ENCODE data around the gene COX11.

Gene COX11

GRCh38 chr17:54968262-54968987 lies at the start of gene COX11, which contains the start of gene STXBP4:
TSS of gene COX11 (minus strand) at chr17:54968654. CDS start at chr17:54968646, 8 bp downstream.
TSS of gene STXBP4 (plus strand) at chr17:54968765. CDS start at chr17:54986220, 17,455 bp downstream.
- peak; percentile 55 for TF ChIP-seq CTCF (IDR thresholded peaks at IDR 0.05; ENCODE audit: extremely low read depth, insufficient read depth, missing control alignments)

GRCh38 chr17:55005520-55005919 lies 37.1 kb upstream of the COX11 start:
- peak; percentile 49 for TF ChIP-seq CTCF (IDR thresholded peaks at IDR 0.05; ENCODE audit: extremely low read depth, insufficient read depth, missing control alignments)
- peak; percentile 3 for DNase-seq (ENCODE audit: low spot score)
- in situ Hi-C loops (cut with MboI; ENCODE audit: low pct_unique_long_range_greater_than_20kb, low sequenced_read_pairs, unreplicated experiment), result no loop called here

More at GRCh38 chr17:54968262-54968987, at the start of gene COX11, which contains the start of gene STXBP4:
- peak; percentile 90 for DNase-seq (ENCODE audit: low spot score)
- in situ Hi-C loops (cut with MboI; ENCODE audit: low pct_unique_long_range_greater_than_20kb, low sequenced_read_pairs, unreplicated experiment), result no loop called here

- no peak for DNase-seq (ENCODE audit: low spot score)
- TF ChIP-seq CTCF (IDR thresholded peaks at IDR 0.05; ENCODE audit: extremely low read depth, insufficient read depth, missing control alignments), result no peak
- in situ Hi-C loops (cut with MboI; ENCODE audit: low pct_unique_long_range_greater_than_20kb, low sequenced_read_pairs, unreplicated experiment), result no loop called here
These were observed 36.0 kb upstream of the COX11 start for GRCh38 chr17:55004484-55004883.

GRCh38 chr17:55002458-55002857 lies 34.0 kb upstream of the COX11 start:
- in situ Hi-C loops (cut with MboI; ENCODE audit: low pct_unique_long_range_greater_than_20kb, low sequenced_read_pairs, unreplicated experiment), result no loop called here
- DNase-seq (ENCODE audit: low spot score), result no peak
- no peak for TF ChIP-seq CTCF (IDR thresholded peaks at IDR 0.05; ENCODE audit: extremely low read depth, insufficient read depth, missing control alignments)

GRCh38 chr17:54996441-54996840 lies 28.0 kb upstream of the COX11 start:
- no peak for TF ChIP-seq CTCF (IDR thresholded peaks at IDR 0.05; ENCODE audit: extremely low read depth, insufficient read depth, missing control alignments)
- DNase-seq (ENCODE audit: low spot score), result no peak
- in situ Hi-C loops (cut with MboI; ENCODE audit: low pct_unique_long_range_greater_than_20kb, low sequenced_read_pairs, unreplicated experiment), result loop anchor here (25.0 kb wide), 2 partner anchors 316 to 516 kb away; partner anchors contain the start of gene SMIM36

- in situ Hi-C loops (cut with MboI; ENCODE audit: low pct_unique_long_range_greater_than_20kb, low sequenced_read_pairs, unreplicated experiment), result loop anchor here (25.0 kb wide), 2 partner anchors 319 to 519 kb away; partner anchors contain the start of gene SMIM36
- DNase-seq (ENCODE audit: low spot score), result peak; percentile 33
These were observed 24.6 kb upstream of the COX11 start for GRCh38 chr17:54992797-54993639.

More at GRCh38 chr17:54992797-54993639, 24.6 kb upstream of the COX11 start:
- TF ChIP-seq CTCF (IDR thresholded peaks at IDR 0.05; ENCODE audit: extremely low read depth, insufficient read depth, missing control alignments), result peak; percentile 68

All from GM13977 (cell line).